Activated CD8-positive, alpha-beta memory T cell treated with anti-CD3 and anti-CD28 coated beads for 36 hours (primary cell): ENCODE results near the gene CNPPD1. TPM values are rescaled to one million over a fixed set of nuclear protein-coding genes. Genes with fewer than 3 reads are reported as not detected.

Experiments
- CTCF ChIA-PET: fragments of 350-600 bp; sonication (Branson Sonifier 250); formaldehyde crosslinking; loops from one replicate; lab custom pipeline; 2021; ENCODE audit warnings: antibody characterized with exemption; lab: Charles Lee
- POLR2A ChIA-PET: fragments of 350-600 bp; sonication (Branson Sonifier 250); formaldehyde crosslinking; loops from one replicate; lab custom pipeline; 2021; ENCODE audit warnings: antibody characterized with exemption; lab: Charles Lee
- total RNA-seq, 2 experiments: library from RNA; stranded (reverse); gene quantifications; one replicate each; pipeline ENCODE4 v1.2.3, GENCODE V29; 2021

The CNPPD1 gene
- total RNA-seq, 2 experiments from 2014 or later, result 53.8 to 58.2 TPM

DNA sequence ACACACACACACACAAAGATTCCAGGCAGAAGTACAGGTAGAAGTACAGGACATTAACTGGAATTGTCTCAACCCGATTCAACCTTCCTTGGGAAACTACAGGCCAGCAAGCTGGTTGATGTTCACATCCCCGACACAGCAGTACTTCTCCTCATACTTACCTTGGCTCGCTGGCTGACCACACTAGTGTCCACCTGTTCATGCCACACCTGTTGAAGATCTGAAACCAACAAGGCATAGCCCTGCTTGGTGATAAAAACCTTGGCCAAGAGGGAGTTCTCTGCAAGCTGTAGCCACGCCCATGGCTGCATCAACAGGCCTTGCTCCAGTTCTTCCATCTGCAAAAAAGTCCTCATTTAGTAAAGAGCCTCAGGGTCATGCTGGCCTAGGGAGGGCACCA, 18.7 kb downstream of the CNPPD1 start:
- POLR2A ChIA-PET, result no interaction called here
- CTCF ChIA-PET, result interaction anchor here (0.6 to 5.2 kb wide), 8 partner anchors 8 to 141 kb away, joined by 4 to 35 read pairs (median 14); partner anchors contain the start of genes IHH, TUBA4A and TUBA4B

GRCh38 chr2:219157396-219157795, 19.3 kb downstream of the CNPPD1 start:
- ChIA-PET POLR2A (no interaction called here), CTCF (interaction anchor here (0.6 to 5.2 kb wide), 9 partner anchors 9 to 142 kb away, joined by 3 to 35 read pairs (median 5); partner anchors contain the start of gene IHH)

DNA sequence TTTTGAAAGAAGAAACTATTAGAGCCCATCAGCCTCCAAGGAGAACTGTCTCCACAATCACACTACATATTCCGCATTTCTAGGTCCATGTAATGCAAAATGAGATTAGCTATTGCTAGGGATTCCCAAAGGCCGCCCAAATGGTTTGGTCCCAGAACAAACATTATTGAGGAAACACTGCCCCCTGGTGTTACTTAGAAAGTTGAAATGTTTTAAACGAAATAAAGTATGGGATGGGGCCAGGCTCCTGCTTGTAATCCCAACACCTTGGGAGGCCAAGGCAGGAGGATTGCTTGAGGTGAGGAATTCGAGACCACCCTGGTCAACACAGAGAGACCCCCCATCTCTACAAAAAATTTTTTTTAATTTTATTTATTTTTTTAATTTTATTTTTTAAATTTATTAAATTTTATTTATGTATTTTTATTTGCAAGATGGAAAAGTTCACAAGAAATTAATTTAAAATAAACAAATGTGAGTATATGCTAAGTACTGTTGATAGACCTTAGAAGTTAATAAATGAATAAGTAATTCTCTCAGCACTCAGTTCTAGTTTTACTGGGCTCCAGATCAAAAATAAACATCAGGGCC, 21.6 kb downstream of the CNPPD1 start:
- ChIA-PET CTCF (interaction anchor here (0.7 to 4.3 kb wide), 17 partner anchors 17 to 257 kb away, joined by 3 to 35 read pairs (median 3); no protein-coding TSS in a partner anchor), POLR2A (interaction anchor here (0.5 to 1.0 kb wide), 2 partner anchors 42 to 64 kb away, joined by 4 to 7 read pairs; no protein-coding TSS in a partner anchor)

DNA sequence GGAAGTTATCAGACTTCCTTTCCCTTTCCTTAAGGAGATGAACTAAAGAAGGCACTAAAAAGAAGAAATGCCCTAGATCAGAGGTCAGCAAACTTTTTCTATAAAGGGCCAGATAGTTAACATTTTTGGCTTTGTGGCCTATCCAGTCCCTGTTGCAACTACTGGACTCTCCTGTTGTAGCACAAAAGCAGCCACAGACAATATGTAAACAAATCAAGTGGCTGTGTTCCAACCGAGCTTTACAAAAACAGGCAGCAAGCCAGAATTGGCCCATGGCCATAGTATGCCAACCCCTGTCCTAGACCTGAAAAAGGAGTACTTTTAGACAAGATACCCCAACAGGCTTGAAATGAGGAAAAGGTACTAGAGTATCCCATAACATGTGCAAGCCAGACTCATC, 27.1 kb downstream of the CNPPD1 start:
- ChIA-PET CTCF (interaction anchor here (1.1 to 2.5 kb wide), 5 partner anchors 82 to 145 kb away, joined by 3 to 10 read pairs (median 5); no protein-coding TSS in a partner anchor), POLR2A (no interaction called here)

- ChIA-PET POLR2A (no interaction called here), CTCF (interaction anchor here (0.6 to 1.5 kb wide), 5 partner anchors 17 to 336 kb away, joined by 3 to 4 read pairs (median 3); no protein-coding TSS in a partner anchor)
Observed at GRCh38 chr2:219142329-219142728, 34.4 kb downstream of the CNPPD1 start.

- ChIA-PET POLR2A (no interaction called here), CTCF (interaction anchor here (1.2 kb wide), 1 partner anchor 21 kb away, joined by 3 read pairs; no protein-coding TSS in a partner anchor)
Observed at GRCh38 chr2:219140722-219141121, 36.0 kb downstream of the CNPPD1 start.

- ChIA-PET POLR2A (no interaction called here), CTCF (interaction anchor here (1.1 to 2.5 kb wide), 2 partner anchors 14 to 76 kb away, joined by 5 to 7 read pairs; no protein-coding TSS in a partner anchor)
Observed at GRCh38 chr2:219133976-219134375, 42.7 kb downstream of the CNPPD1 start.

DNA sequence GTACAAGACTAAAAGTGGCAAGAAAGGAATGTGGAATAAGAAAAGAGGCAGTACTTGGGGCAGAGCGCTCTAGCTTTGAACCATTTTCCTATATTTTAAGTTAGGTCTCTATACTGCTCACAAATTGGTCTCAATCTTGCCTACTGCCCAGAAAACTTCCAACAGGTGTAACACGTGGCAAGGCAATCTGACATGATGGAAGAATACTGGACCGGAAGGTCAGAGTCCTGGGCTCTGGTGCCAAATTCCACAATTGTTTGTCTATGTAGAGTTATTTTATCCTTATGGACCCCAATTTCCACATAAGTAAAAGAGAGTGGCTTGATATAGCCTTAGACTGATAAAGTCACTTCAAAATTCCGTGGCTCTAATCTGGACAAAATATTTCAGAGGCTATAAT, 45.0 kb downstream of the CNPPD1 start:
- ChIA-PET POLR2A (no interaction called here), CTCF (interaction anchor here (0.9 to 2.5 kb wide), 4 partner anchors 9 to 74 kb away, joined by 3 to 7 read pairs (median 4); partner anchors contain the start of gene NHEJ1)

GRCh38 chr2:219131327-219131726, 45.4 kb downstream of the CNPPD1 start:
- CTCF ChIA-PET, result interaction anchor here (1.1 to 2.9 kb wide), 3 partner anchors 12 to 73 kb away, joined by 3 to 9 read pairs (median 6); partner anchors contain the start of gene NHEJ1
- POLR2A ChIA-PET, result no interaction called here

DNA sequence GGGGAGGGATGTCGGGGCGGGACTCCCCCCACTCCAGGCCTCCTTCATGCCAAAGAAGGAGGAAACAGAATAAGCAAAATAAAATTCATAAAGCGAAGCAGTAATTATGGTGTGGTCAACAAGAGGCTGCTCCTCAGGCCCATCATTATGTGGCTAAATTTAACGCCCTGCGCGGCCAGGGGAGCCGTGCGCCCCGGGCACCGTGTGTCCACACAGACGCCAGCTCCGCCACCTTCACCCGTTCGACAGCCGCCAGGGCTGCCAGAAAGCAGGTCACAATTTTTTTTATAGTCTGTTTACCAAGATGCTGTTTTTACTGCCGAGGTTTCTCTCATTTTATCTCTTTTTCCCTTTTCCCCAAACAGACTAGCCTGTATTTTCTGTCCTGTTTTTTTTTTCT, 47.1 kb downstream of the CNPPD1 start:
- POLR2A ChIA-PET, result no interaction called here
- CTCF ChIA-PET, result interaction anchor here (0.9 to 2.9 kb wide), 2 partner anchors 71 to 100 kb away, joined by 3 to 9 read pairs; no protein-coding TSS in a partner anchor

DNA sequence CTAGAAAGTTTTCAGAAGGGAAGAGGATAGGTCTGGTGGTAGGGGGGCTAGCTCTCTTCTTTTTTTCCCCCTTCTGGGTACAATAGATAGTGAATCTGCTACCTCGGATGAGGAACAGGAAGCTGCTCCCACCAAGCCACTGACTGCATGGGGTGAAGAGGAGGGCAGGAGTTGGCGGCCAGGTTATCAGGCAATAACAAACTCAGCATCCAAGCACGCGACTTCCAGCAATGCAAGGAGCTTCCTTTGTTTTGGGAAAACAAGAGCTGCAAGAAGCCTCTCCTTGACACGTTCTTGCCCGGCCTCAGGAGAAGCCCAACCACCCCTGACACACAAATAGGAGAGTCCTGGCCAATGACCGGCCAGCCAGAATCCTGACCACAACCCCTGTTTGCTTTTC, 48.3 kb downstream of the CNPPD1 start:
- ChIA-PET POLR2A (no interaction called here), CTCF (interaction anchor here (1.0 to 2.9 kb wide), 3 partner anchors 9 to 99 kb away, joined by 3 to 9 read pairs (median 5); no protein-coding TSS in a partner anchor)

- CTCF ChIA-PET, result interaction anchor here (1.0 kb wide), 2 partner anchors 8 to 97 kb away, joined by 3 to 5 read pairs; no protein-coding TSS in a partner anchor
- POLR2A ChIA-PET, result no interaction called here
Observed at GRCh38 chr2:219127037-219127635, 49.6 kb downstream of the CNPPD1 start.

DNA sequence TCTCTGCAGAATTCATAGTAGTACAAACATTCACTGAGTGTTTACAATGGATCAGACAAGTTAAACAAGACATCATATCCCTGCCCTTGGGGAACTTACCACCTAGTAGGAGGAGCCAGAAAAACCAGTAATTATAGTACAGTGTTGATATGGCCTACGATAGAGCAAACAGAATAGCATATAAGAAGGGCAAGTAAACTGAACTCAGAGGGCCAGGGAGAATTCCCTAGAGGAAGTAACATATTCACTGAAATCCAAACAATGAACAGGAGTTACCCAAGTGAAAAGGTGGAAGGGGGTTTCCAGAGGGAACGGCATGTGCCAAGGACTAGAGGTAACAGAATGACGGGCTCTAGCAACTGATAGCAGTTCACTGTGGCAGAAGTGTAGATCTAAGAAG, 50.2 kb downstream of the CNPPD1 start:
- CTCF ChIA-PET, result no interaction called here

GRCh38 chr2:219125886-219126270, 50.8 kb downstream of the CNPPD1 start:
- CTCF ChIA-PET, result interaction anchor here (0.8 kb wide), 1 partner anchor 96 kb away, joined by 4 read pairs; no protein-coding TSS in a partner anchor
- POLR2A ChIA-PET, result no interaction called here

More for the DNA sequence above, 50.2 kb downstream of the CNPPD1 start:
- POLR2A ChIA-PET, result no interaction called here

DNA sequence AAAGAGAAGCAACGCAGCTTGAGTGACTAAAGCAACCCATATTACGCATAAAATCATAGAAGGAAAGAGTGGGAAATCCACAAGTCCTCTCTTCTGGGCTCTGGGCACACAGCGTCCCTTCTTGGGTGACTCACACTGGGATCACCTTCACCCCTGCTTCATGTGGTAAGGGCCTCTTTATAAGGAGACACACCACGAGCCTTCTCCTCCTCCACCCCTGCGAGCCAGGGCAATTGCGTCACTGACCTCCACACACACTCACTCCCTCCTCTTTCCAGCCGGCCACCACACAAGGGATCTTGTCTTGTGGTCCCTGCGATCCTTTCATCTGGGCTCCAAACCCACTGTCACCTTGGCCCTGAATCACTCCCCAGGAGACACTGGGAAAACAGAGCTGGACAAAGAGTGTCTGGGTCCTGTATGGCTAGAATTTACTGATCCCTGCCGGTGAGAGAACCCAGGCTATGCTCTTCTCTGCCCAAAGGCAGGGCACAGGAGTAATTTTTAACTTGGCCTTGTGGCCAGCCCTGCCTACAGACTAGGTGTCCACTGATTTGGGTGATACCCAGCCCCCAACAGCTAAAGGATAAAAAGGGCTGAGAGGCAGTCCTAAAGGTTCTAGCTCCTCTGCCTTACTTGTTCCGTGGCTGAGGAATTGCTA, 51.4 kb downstream of the CNPPD1 start:
- POLR2A ChIA-PET, result no interaction called here
- CTCF ChIA-PET, result interaction anchor here (0.7 to 9.6 kb wide), 3 partner anchors 54 to 96 kb away, joined by 3 to 93 read pairs (median 4); partner anchors contain the start of gene IHH

GRCh38 chr2:219124381-219125110, 52.2 kb downstream of the CNPPD1 start:
- POLR2A ChIA-PET, result no interaction called here

GRCh38 chr2:219123356-219124135, 53.2 kb downstream of the CNPPD1 start:
- CTCF ChIA-PET, result interaction anchor here (0.8 to 9.6 kb wide), 6 partner anchors 9 to 144 kb away, joined by 3 to 93 read pairs (median 4); partner anchors contain the start of gene IHH
- POLR2A ChIA-PET, result no interaction called here

More at GRCh38 chr2:219124381-219125110, 52.2 kb downstream of the CNPPD1 start:
- CTCF ChIA-PET, result interaction anchor here (0.7 to 9.6 kb wide), 5 partner anchors 17 to 95 kb away, joined by 3 to 93 read pairs (median 3); partner anchors contain the start of gene IHH
